ENCODE measurements around the gene WDCP.

WDCP gene

GRCh38 chr2:23992931-23993330, 54.3 kb downstream of the WDCP start:
- no peak for DNase-seq (ENCODE audit: low spot score in 2 of 2)
- Mint-ChIP-seq H3K36me3 (ENCODE audit: insufficient read depth) (peaks cover 5% of the 10 kb centered on the region), H3K4me3 (no peak overlapping the region), H3K27ac (ENCODE audit: low read depth) (no peak overlapping the region), H3K9me3 (no peaks in the 10 kb centered on the region), H3K4me1 (no peaks in the 10 kb centered on the region), H3K27me3 (no peaks in the 10 kb centered on the region)
- ATAC-seq (replicated peaks; ENCODE audit: extremely low read depth, poor library complexity, severe bottlenecking), result no peak

DNA sequence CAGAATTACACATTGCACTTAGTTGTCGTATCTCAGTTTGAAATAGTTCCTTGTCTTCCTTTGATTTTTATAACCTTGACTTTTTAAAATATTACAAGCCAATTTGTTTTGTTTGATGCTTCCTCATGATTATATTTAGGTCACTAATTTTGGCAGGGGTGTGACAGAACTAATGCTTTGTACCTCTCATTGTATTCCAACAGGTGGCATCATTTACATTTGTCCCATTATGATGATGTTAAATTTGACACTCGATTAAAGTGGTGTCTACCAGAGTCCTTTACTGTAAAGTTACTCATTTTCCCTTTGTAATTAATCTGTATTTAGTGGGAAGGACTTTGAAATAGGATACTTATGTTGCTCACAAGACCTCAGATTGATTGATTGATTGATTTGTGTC, 58.8 kb downstream of the WDCP start:
- peaks cover 17% of the 10 kb centered on the region for H3K36me3 Mint-ChIP-seq (ENCODE audit: insufficient read depth)
- H3K27me3 Mint-ChIP-seq, result no peaks in the 10 kb centered on the region
- DNase-seq (ENCODE audit: low spot score in 2 of 2) (no peak), ATAC-seq (replicated peaks; ENCODE audit: extremely low read depth, poor library complexity, severe bottlenecking) (no peak)
- no peaks in the 10 kb centered on the region for H3K4me1 Mint-ChIP-seq
- H3K9me3 Mint-ChIP-seq, result no peaks in the 10 kb centered on the region
- H3K27ac Mint-ChIP-seq (ENCODE audit: low read depth), result no peak overlapping the region
- H3K4me3 Mint-ChIP-seq, result no peak overlapping the region
